HEK293T (cell line): ENCODE results near the gene C5orf58.

Experiments used
- CTCF ChIA-PET: fragments of 350-600 bp; formaldehyde crosslinking; extraction: SDS; loops from one replicate; lab custom pipeline; 2021; ENCODE audit warnings: antibody characterized with exemption, inconsistent platforms; lab: Yijun Ruan, JAX
- POLR2A ChIA-PET: fragments of 350-600 bp; formaldehyde crosslinking; extraction: SDS; loops from one replicate; lab custom pipeline; 2020; ENCODE audit warnings: antibody characterized with exemption, inconsistent platforms; lab: Yijun Ruan, JAX
- DNase-seq: peaks from one replicate; pipeline ENCODE4 v3.0.0; 2012; ENCODE audit warnings: mixed read lengths; ENCODE audit errors: extremely low spot score
- ARNT ChIP-seq: fragments of 450-650 bp; IDR thresholded peaks from 2 replicates; pipeline ENCODE4 v1.6.1; 2017; ENCODE audit warnings: mild to moderate bottlenecking
- BHLHE40 ChIP-seq: fragments of 450-650 bp; IDR thresholded peaks from 2 replicates; pipeline ENCODE4 v1.6.1; 2016; ENCODE audit warnings: mild to moderate bottlenecking, moderate library complexity, borderline replicate concordance
- CTBP1 ChIP-seq: fragments of 450-650 bp; IDR thresholded peaks from 2 replicates; pipeline ENCODE4 v1.6.1; 2016; ENCODE audit warnings: borderline replicate concordance
- ELF4 ChIP-seq: fragments of 450-650 bp; IDR thresholded peaks from 2 replicates; pipeline ENCODE4 v1.6.1; 2017; ENCODE audit warnings: antibody characterized with exemption
- FOXA1 ChIP-seq: fragments of 450-650 bp; IDR thresholded peaks from 2 replicates; pipeline ENCODE4 v1.6.1; 2016; ENCODE audit warnings: mild to moderate bottlenecking
- FOXK2 ChIP-seq: fragments of 450-650 bp; IDR thresholded peaks from 2 replicates; pipeline ENCODE4 v1.6.1; 2016; ENCODE audit warnings: mild to moderate bottlenecking
- FOXM1 ChIP-seq: fragments of 450-650 bp; IDR thresholded peaks from 2 replicates; pipeline ENCODE4 v1.6.1; 2017; ENCODE audit warnings: mild to moderate bottlenecking, borderline replicate concordance
- HDGF ChIP-seq: fragments of 450-650 bp; IDR thresholded peaks from 2 replicates; pipeline ENCODE4 v1.6.1; 2017; ENCODE audit warnings: antibody characterized with exemption, borderline replicate concordance
- L3MBTL2 ChIP-seq: fragments of 450-650 bp; conservative IDR thresholded peaks from 2 replicates; pipeline ENCODE4 v1.6.1; 2016; ENCODE audit warnings: mild to moderate bottlenecking
- LEF1 ChIP-seq: fragments of 450-650 bp; IDR thresholded peaks from 2 replicates; pipeline ENCODE4 v1.6.1; 2017; ENCODE audit warnings: mild to moderate bottlenecking, borderline replicate concordance
- NFRKB ChIP-seq: fragments of 450-650 bp; IDR thresholded peaks from 2 replicates; pipeline ENCODE4 v1.6.1; 2016; ENCODE audit warnings: mild to moderate bottlenecking, moderate library complexity
- SP1 ChIP-seq: fragments of 450-650 bp; IDR thresholded peaks from 2 replicates; pipeline ENCODE4 v1.6.1; 2017
- SUZ12 ChIP-seq: fragments of 450-650 bp; IDR thresholded peaks from 2 replicates; pipeline ENCODE4 v1.6.1; 2016; ENCODE audit warnings: mild to moderate bottlenecking
- TARDBP ChIP-seq: fragments of 450-650 bp; IDR thresholded peaks from 2 replicates; pipeline ENCODE4 v1.6.1; 2016
- ZNF384 ChIP-seq: fragments of 450-650 bp; IDR thresholded peaks from 2 replicates; pipeline ENCODE4 v1.6.1; 2016
- TF ChIP-seq, protein P1 (sequence below): fragments of 450-650 bp; IDR thresholded peaks from 2 replicates; pipeline ENCODE4 v1.6.1; 2016

C5orf58 gene

DNA sequence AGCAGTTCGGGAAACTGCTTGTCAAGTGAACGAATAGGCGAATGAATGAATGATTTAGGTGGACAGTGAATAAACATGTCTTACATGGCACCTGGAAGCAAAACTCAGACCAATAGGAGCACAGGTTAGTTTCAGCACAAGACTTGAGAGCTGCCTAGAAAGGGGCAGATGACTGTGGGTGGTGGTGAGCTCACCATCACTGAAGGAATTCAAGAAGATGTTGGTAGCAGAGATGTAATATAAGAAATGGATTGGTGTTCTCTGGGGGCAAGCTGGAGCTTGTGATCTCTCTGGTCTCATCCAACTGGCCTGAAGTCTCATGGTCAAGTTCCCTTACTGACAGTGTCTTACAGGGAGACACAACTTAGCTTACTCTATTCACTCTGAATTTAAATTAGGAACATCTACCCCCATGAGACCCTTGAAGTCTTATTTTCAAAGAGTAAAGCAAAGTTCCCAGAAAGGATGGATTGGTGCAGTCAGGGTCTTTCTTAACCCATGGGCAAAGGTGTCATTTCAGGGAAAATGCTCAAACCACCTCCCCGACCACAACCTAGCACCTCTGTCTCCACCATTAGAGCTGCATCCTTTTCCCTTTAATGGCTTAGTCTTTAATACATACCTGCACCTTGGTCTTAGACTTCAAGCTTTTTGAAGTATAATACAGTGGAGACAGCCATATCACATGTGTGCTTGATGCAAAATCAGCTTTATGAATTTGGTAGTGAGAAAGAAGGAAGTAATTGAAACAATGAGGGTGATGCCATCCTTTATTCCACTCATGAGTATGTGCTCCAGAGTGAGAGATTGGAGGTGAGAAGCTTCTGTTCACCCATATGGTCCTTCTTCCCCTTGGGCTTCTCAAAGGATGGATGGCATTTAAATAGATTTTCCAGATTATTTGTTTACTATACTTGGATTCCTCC lies 59.7 kb downstream of the C5orf58 start:
- DNase-seq, result no peak
- TF ChIP-seq CTBP1, result no peak
- no peak for TF ChIP-seq SP1
- TF ChIP-seq TARDBP, result no peak
- no peak for TF ChIP-seq NFRKB
- no peak for TF ChIP-seq L3MBTL2
- TF ChIP-seq, protein P1, sequence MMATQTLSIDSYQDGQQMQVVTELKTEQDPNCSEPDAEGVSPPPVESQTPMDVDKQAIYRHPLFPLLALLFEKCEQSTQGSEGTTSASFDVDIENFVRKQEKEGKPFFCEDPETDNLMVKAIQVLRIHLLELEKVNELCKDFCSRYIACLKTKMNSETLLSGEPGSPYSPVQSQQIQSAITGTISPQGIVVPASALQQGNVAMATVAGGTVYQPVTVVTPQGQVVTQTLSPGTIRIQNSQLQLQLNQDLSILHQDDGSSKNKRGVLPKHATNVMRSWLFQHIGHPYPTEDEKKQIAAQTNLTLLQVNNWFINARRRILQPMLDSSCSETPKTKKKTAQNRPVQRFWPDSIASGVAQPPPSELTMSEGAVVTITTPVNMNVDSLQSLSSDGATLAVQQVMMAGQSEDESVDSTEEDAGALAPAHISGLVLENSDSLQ, result no peak
- no peak for TF ChIP-seq LEF1
- no peak for TF ChIP-seq SUZ12
- no peak for TF ChIP-seq FOXA1
- TF ChIP-seq FOXM1, result no peak
- TF ChIP-seq ELF4, result no peak
- no peak for TF ChIP-seq HDGF
- no peak for TF ChIP-seq FOXK2
- no peak for TF ChIP-seq ARNT
- POLR2A ChIA-PET, result no interaction called here
- CTCF ChIA-PET, result interaction anchor here (0.9 to 1.8 kb wide), 2 partner anchors 10 to 128 kb away, joined by 3 to 4 read pairs; no protein-coding TSS in a partner anchor

- ChIA-PET CTCF (interaction anchor here (0.9 to 1.8 kb wide), 2 partner anchors 11 to 128 kb away, joined by 3 to 4 read pairs; no protein-coding TSS in a partner anchor), POLR2A (no interaction called here)
- no peak for DNase-seq
- TF ChIP-seq TARDBP (no peak), L3MBTL2 (no peak), CTBP1 (no peak), SP1 (no peak), ARNT (no peak), FOXK2 (no peak), NFRKB (no peak), SUZ12 (no peak), FOXM1 (no peak), BHLHE40 (no peak), HDGF (no peak), ELF4 (no peak), ZNF384 (no peak), LEF1 (no peak), FOXA1 (no peak)
- TF ChIP-seq, protein P1, result no peak
Measured at GRCh38 chr5:170293273-170293672, 60.5 kb downstream of the C5orf58 start.

DNA sequence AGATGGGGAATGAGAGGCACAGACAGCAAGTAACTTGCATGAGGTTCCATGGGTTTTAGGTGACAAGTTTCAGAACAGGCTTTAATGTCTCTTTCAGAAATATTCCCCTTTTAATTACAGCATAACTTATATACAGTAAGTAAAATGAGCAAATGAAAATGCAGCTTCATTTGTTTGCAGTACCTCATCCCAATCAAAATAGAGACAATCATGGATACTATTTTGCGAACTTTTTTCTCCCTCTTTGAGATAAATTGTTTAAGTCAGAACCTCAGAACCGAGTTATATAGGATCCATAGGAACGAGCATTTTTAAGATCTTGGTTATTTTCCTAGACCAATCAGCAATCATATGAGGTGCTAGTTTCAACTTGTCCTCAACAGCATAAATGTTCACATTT lies 61.3 kb downstream of the C5orf58 start:
- no peak for TF ChIP-seq CTBP1
- no peak for TF ChIP-seq TARDBP
- no peak for TF ChIP-seq FOXA1
- TF ChIP-seq ELF4, result no peak
- TF ChIP-seq BHLHE40, result no peak
- TF ChIP-seq ARNT, result no peak
- TF ChIP-seq SUZ12, result no peak
- no peak for TF ChIP-seq FOXK2
- TF ChIP-seq FOXM1, result no peak
- no peak for TF ChIP-seq SP1
- TF ChIP-seq ZNF384, result no peak
- no peak for TF ChIP-seq LEF1
- no peak for TF ChIP-seq HDGF
- ChIA-PET CTCF (interaction anchor here (0.9 to 1.8 kb wide), 2 partner anchors 11 to 18 kb away, joined by 3 to 4 read pairs; no protein-coding TSS in a partner anchor), POLR2A (no interaction called here)
- no peak for DNase-seq

GRCh38 chr5:170294556-170294955 lies 61.8 kb downstream of the C5orf58 start:
- TF ChIP-seq NFRKB (no peak), FOXK2 (no peak), LEF1 (no peak), CTBP1 (no peak), SP1 (no peak), ARNT (no peak), TARDBP (no peak)
- POLR2A ChIA-PET, result no interaction called here
- DNase-seq, result no peak
- CTCF ChIA-PET, result interaction anchor here (0.9 to 1.8 kb wide), 2 partner anchors 12 to 18 kb away, joined by 3 to 4 read pairs; no protein-coding TSS in a partner anchor
